ENCODE data around the gene AK8. TPM values are rescaled to one million over a fixed set of nuclear protein-coding genes. Genes with fewer than 3 reads are reported as not detected.

The AK8 gene
- total and polyA plus RNA-seq, 2 experiments from 2014 or later: 0.70 to 0.83 TPM

DNA sequence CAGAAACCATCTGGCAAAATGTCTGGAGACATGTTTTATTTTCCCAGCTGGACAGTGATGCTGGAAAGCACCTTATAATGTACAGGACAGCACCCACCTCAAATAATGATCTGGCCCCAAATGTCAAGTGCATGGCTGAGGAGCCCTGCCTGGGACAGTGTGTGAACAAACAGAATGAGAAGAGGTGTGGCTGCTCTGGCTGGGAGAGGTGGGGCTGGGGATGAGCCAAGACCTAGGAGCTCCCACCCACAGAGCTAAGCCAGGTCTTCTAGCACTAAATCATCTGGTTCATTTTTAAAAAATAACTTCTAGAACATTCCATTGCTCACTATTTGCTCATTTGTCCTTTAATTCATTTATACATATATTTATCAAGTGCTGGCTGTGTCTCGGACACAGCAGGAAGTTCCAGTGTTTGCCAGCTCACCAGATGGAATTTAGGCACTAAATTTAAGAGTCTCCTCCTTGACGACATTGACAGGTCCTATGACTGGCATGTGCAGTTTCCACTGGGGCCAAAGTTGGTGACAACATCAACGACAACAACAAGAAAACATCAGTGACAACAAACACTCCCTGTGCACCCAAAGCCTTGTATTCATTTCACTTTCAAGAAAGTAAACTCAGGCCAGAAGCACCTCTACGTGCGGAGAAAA is 148.7 kb downstream of the AK8 start:
- no peaks in the 10 kb centered on the region for H3K9me3 ChIP-seq (ENCODE audit: low read depth)
- peaks cover 3% of the 10 kb centered on the region for H3K27me3 ChIP-seq
- no peak overlapping the region for H3K27ac ChIP-seq
- DNase-seq (ENCODE audit: low read depth in 1 of 2, low spot score in 1 of 2): no peak
- no peaks in the 10 kb centered on the region for H3K36me3 ChIP-seq
- H3K4me3 ChIP-seq: no peak overlapping the region
- TF ChIP-seq, protein P1, sequence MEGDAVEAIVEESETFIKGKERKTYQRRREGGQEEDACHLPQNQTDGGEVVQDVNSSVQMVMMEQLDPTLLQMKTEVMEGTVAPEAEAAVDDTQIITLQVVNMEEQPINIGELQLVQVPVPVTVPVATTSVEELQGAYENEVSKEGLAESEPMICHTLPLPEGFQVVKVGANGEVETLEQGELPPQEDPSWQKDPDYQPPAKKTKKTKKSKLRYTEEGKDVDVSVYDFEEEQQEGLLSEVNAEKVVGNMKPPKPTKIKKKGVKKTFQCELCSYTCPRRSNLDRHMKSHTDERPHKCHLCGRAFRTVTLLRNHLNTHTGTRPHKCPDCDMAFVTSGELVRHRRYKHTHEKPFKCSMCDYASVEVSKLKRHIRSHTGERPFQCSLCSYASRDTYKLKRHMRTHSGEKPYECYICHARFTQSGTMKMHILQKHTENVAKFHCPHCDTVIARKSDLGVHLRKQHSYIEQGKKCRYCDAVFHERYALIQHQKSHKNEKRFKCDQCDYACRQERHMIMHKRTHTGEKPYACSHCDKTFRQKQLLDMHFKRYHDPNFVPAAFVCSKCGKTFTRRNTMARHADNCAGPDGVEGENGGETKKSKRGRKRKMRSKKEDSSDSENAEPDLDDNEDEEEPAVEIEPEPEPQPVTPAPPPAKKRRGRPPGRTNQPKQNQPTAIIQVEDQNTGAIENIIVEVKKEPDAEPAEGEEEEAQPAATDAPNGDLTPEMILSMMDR (IDR thresholded peaks at IDR 0.05; ENCODE audit: low read depth, low read length): no peak
- H3K4me1 ChIP-seq (ENCODE audit: low read depth): no peaks in the 10 kb centered on the region

DNA sequence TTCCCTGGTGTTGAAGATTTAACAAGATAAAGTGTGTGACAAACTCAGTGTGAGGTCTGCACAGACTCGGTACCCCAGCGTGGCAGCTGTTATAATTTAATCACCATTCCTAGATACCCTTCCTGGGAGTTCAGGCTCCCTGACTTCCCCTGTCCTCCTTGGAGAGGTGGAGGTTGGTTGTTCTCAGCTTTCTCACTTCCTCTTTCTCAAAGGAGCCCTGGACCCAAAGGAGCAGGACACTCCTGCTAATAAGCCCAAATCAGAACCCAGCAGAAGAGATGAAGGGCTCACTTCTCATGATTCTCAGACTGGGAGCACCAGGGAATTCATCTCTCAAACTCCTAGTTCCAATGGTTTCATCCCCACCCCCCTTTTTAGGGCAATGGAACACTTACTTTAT is 149.6 kb downstream of the AK8 start:
- H3K4me3 ChIP-seq: no peak overlapping the region
- H3K4me1 ChIP-seq (ENCODE audit: low read depth): no peaks in the 10 kb centered on the region
- H3K9me3 ChIP-seq (ENCODE audit: low read depth): no peaks in the 10 kb centered on the region
- H3K27me3 ChIP-seq: peaks cover 3% of the 10 kb centered on the region
- H3K27ac ChIP-seq: no peak overlapping the region
- no peaks in the 10 kb centered on the region for H3K36me3 ChIP-seq
- DNase-seq (ENCODE audit: low read depth in 1 of 2, low spot score in 1 of 2): no peak
- TF ChIP-seq, protein P1 (IDR thresholded peaks at IDR 0.05; ENCODE audit: low read depth, low read length): no peak

- TF ChIP-seq, protein P1 (IDR thresholded peaks at IDR 0.05; ENCODE audit: low read depth, low read length): no peak
- no peaks in the 10 kb centered on the region for H3K4me1 ChIP-seq (ENCODE audit: low read depth)
- DNase-seq (ENCODE audit: low read depth in 1 of 2, low spot score in 1 of 2): no peak
- H3K27me3 ChIP-seq: peaks cover 3% of the 10 kb centered on the region
- H3K36me3 ChIP-seq: no peaks in the 10 kb centered on the region
- H3K9me3 ChIP-seq (ENCODE audit: low read depth): no peaks in the 10 kb centered on the region
- H3K4me3 ChIP-seq: no peak overlapping the region
- H3K27ac ChIP-seq: no peak overlapping the region
These were observed 150.0 kb downstream of the AK8 start for GRCh38 chr9:132728071-132728470.

GRCh38 chr9:132726576-132727130 is 151.4 kb downstream of the AK8 start:
- H3K4me1 ChIP-seq (ENCODE audit: low read depth): no peaks in the 10 kb centered on the region
- H3K36me3 ChIP-seq: no peaks in the 10 kb centered on the region
- TF ChIP-seq, protein P1 (IDR thresholded peaks at IDR 0.05; ENCODE audit: low read depth, low read length): no peak
- H3K9me3 ChIP-seq (ENCODE audit: low read depth): no peaks in the 10 kb centered on the region
- H3K4me3 ChIP-seq: no peak overlapping the region
- no peak overlapping the region for H3K27ac ChIP-seq
- DNase-seq (ENCODE audit: low read depth in 1 of 2, low spot score in 1 of 2): no peak
- peaks cover 3% of the 10 kb centered on the region for H3K27me3 ChIP-seq

DNA sequence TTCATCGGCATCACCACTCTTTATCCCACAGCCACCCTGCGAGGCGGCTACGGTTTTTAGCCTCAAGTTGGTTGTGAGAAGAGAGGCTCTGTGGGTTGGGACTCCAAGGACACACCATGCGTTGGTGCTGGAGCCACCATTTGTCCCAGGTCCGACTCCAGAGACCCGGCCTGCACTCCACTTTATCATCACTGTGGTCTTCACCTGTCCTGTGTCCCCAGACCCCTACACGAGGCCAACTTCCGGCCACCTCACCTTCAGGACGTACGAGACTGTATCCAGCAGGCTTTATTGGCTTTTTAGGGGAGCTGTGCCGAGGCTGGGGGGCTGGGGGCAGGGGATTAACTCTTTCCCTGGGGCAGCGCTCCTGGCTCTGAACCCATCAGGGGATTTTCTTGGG is 152.8 kb downstream of the AK8 start:
- DNase-seq (ENCODE audit: low read depth in 1 of 2, low spot score in 1 of 2): no peak
- H3K27me3 ChIP-seq: peaks cover 3% of the 10 kb centered on the region

More for the DNA sequence above, 152.8 kb downstream of the AK8 start:
- H3K4me1 ChIP-seq (ENCODE audit: low read depth): no peaks in the 10 kb centered on the region
- H3K9me3 ChIP-seq (ENCODE audit: low read depth): no peaks in the 10 kb centered on the region
- H3K36me3 ChIP-seq: no peaks in the 10 kb centered on the region
- H3K4me3 ChIP-seq: no peak overlapping the region
- TF ChIP-seq, protein P1 (IDR thresholded peaks at IDR 0.05; ENCODE audit: low read depth, low read length): no peak
- H3K27ac ChIP-seq: no peak overlapping the region
